BJ (cell line): ENCODE measurements around the gene POC1A. TPM values are rescaled to one million over a fixed set of nuclear protein-coding genes. Genes with fewer than 3 reads are reported as not detected.

Source experiments
- CTCF ChIA-PET: fragments of 350-600 bp; formaldehyde crosslinking; extraction: SDS; loops from one replicate; lab custom pipeline; 2021; ENCODE audit warnings: antibody characterized with exemption, inconsistent platforms; lab: Yijun Ruan, JAX
- POLR2A ChIA-PET: fragments of 300-600 bp; sonication (Branson Sonifier 250); formaldehyde crosslinking; extraction: SDS; loops from one replicate; lab custom pipeline; 2021; ENCODE audit warnings: antibody characterized with exemption; lab: Charles Lee
- DNase-seq: peaks from one replicate; pipeline ENCODE4 v3.0.0-alpha.2; 2011; ENCODE audit warnings: low read depth
- H3K27me3 ChIP-seq: 2 replicates; pipeline ENCODE4 v1.6.0; 2011; ENCODE audit warnings: low read length; ENCODE audit not compliant: control insufficient read depth, insufficient read depth
- H3K36me3 ChIP-seq: 2 replicates; pipeline ENCODE4 v1.5.1; 2011; ENCODE audit warnings: low read length; ENCODE audit not compliant: control insufficient read depth, insufficient read depth
- H3K4me3 ChIP-seq: 2 replicates; pipeline ENCODE4 v1.5.1; 2011; ENCODE audit warnings: low read depth, mild to moderate bottlenecking, control low read depth, low read length
- polyA plus RNA-seq: library from polyadenylated mRNA; depleted of rRNA; stranded (reverse); fragments of >200 nt; gene quantifications from 2 replicates; pipeline ENCODE4 v1.2.3, GENCODE V29; 2011
- TF ChIP-seq, protein P1 (sequence below): IDR thresholded peaks from 2 replicates; pipeline ENCODE4 v1.5.1; 2011; ENCODE audit warnings: low read depth, mild to moderate bottlenecking, control low read depth, inconsistent platforms, low read length, moderate library complexity; ENCODE audit not compliant: insufficient read depth

The POC1A gene
- polyA plus RNA-seq, 1 experiment = 18.4 TPM

DNA sequence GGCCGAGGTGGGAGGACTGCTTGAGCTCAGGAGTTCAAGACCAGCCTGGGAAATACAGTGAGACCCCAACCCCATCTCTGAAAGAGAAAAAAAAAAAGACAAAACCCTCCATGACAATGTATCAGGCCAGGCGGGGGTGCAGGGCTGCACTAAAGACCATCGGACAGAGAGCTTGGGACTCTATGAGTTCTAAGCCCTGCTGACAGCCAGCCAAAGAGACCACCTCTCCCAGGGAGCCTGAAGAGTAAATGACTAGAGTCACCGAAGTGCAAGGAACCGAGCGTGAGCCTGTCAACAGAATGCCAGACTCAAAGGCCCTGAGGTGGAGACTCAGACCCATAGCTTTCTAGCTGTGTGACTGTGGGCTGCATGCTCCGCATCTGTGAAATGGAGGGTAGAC lies 12.5 kb downstream of the POC1A start:
- DNase-seq = no peak
- TF ChIP-seq, protein P1, sequence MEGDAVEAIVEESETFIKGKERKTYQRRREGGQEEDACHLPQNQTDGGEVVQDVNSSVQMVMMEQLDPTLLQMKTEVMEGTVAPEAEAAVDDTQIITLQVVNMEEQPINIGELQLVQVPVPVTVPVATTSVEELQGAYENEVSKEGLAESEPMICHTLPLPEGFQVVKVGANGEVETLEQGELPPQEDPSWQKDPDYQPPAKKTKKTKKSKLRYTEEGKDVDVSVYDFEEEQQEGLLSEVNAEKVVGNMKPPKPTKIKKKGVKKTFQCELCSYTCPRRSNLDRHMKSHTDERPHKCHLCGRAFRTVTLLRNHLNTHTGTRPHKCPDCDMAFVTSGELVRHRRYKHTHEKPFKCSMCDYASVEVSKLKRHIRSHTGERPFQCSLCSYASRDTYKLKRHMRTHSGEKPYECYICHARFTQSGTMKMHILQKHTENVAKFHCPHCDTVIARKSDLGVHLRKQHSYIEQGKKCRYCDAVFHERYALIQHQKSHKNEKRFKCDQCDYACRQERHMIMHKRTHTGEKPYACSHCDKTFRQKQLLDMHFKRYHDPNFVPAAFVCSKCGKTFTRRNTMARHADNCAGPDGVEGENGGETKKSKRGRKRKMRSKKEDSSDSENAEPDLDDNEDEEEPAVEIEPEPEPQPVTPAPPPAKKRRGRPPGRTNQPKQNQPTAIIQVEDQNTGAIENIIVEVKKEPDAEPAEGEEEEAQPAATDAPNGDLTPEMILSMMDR = no peak
- no peak overlapping the region for H3K4me3 ChIP-seq
- no peaks in the 10 kb centered on the region for H3K27me3 ChIP-seq
- ChIA-PET CTCF (interaction anchor here (2.1 to 19.8 kb wide), 3 partner anchors 10 to 139 kb away, joined by 7 to 356 read pairs (median 12); no protein-coding TSS in a partner anchor), POLR2A (no interaction called here)
- H3K36me3 ChIP-seq = peaks cover 8% of the 10 kb centered on the region

- CTCF ChIA-PET = interaction anchor here (0.7 to 19.8 kb wide), 3 partner anchors 18 to 167 kb away, joined by 3 to 356 read pairs (median 9); partner anchors contain the start of gene ABHD14B
- POLR2A ChIA-PET = no interaction called here
- no peak for DNase-seq
- peaks cover 6% of the 10 kb centered on the region; the same call in 1 of the 2 replicates for H3K36me3 ChIP-seq
- no peaks in the 10 kb centered on the region for H3K27me3 ChIP-seq
- H3K4me3 ChIP-seq = no peak overlapping the region
- TF ChIP-seq, protein P1 = no peak
These were observed 13.5 kb downstream of the POC1A start for GRCh38 chr3:52140769-52141168.

DNA sequence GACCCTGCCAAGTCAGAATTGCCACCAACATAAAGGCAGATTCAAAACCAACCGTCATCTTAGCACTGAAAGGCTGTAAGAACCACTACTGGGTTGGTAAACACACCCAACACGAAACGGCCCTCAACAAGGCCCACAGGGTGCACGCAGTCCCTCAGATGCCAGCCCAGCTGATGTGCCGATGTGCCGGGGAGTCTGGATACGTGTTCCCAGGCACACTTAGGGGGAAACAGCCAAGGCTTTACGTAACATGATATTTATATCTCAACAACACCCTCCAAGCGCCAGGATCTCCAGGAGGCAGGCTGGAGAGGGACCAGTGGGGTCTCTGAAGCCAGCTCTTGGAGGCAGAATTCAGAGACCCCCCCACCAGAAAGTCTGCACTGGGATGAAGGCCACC lies 14.2 kb downstream of the POC1A start:
- CTCF ChIA-PET = interaction anchor here (1.1 to 19.8 kb wide), 4 partner anchors 12 to 137 kb away, joined by 4 to 356 read pairs (median 8); no protein-coding TSS in a partner anchor
- POLR2A ChIA-PET = no interaction called here
- Histone ChIP-seq H3K4me3 (no peak overlapping the region), H3K36me3 (peaks cover 5% of the 10 kb centered on the region; the same call in 1 of the 2 replicates), H3K27me3 (no peaks in the 10 kb centered on the region)
- no peak for DNase-seq
- TF ChIP-seq, protein P1 = no peak

DNA sequence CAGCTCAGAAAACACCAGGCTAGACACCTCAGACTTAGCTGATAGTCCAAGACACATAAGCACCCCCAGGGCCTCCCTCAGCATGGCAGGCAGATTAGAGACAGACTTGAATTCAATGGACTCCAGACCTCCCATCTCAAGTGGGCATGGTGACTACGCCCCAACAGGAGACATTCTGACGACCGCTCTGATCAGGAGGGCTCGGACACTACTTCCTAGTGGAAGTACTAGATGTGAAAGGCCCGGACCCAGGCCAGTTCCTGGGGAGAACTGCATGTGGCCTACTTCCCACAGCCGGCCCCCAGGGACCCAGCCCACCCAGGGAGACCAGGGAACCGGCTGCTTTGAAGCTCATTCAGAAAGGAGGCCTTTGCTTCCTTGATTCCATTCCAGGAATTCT lies 16.9 kb downstream of the POC1A start:
- CTCF ChIA-PET = interaction anchor here (5.9 to 19.8 kb wide), 2 partner anchors 14 to 134 kb away, joined by 39 to 356 read pairs; no protein-coding TSS in a partner anchor
- TF ChIP-seq, protein P1 = no peak
- Histone ChIP-seq H3K27me3 (no peaks in the 10 kb centered on the region), H3K36me3 (peaks cover 5% of the 10 kb centered on the region; the same call in 1 of the 2 replicates), H3K4me3 (no peak overlapping the region)
- POLR2A ChIA-PET = no interaction called here
- no peak for DNase-seq

GRCh38 chr3:52136513-52136912 lies 17.7 kb downstream of the POC1A start:
- ChIA-PET CTCF (interaction anchor here (1.4 to 19.8 kb wide), 4 partner anchors 9 to 194 kb away, joined by 5 to 356 read pairs (median 26); partner anchors contain the start of genes PARP3 and RRP9), POLR2A (no interaction called here)
- H3K4me3 ChIP-seq = no peak overlapping the region
- DNase-seq = no peak
- TF ChIP-seq, protein P1 = no peak
- peaks cover 4% of the 10 kb centered on the region; the same call in 1 of the 2 replicates for H3K36me3 ChIP-seq
- H3K27me3 ChIP-seq = no peaks in the 10 kb centered on the region
